Endodermal cell (in vitro differentiated cells): ENCODE measurements around the gene WASHC4. TPM values are rescaled to one million over a fixed set of nuclear protein-coding genes. Genes with fewer than 3 reads are reported as not detected.

ENCODE experiments used
- DNase-seq: peaks from one replicate; pipeline ENCODE4 v3.0.0-alpha.2; 2017
- H3K27ac ChIP-seq: 2 replicates; pipeline ENCODE4 v1.5.1; 2013; ENCODE audit warnings: mild to moderate bottlenecking, low read depth, low read length, moderate library complexity
- H3K27me3 ChIP-seq: 2 replicates; pipeline ENCODE4 v1.6.1; 2013; ENCODE audit warnings: mild to moderate bottlenecking, low read length, moderate library complexity; ENCODE audit not compliant: insufficient read depth, control insufficient read depth, poor library complexity, severe bottlenecking
- H3K36me3 ChIP-seq: 2 replicates; pipeline ENCODE4 v1.7.0; 2013; ENCODE audit warnings: mild to moderate bottlenecking, low read length, moderate library complexity; ENCODE audit not compliant: control insufficient read depth, insufficient read depth
- H3K4me1 ChIP-seq: one replicate; pipeline ENCODE4 v1.7.0; 2013; ENCODE audit warnings: low read length; ENCODE audit not compliant: control insufficient read depth, insufficient read depth
- H3K4me3 ChIP-seq: 2 replicates; pipeline ENCODE4 v1.5.1; 2013; ENCODE audit warnings: mild to moderate bottlenecking, low read length, moderate library complexity
- H3K9ac ChIP-seq: 2 replicates; pipeline ENCODE4 v1.6.1; 2013; ENCODE audit warnings: mild to moderate bottlenecking, low read length, moderate library complexity; ENCODE audit not compliant: poor library complexity, severe bottlenecking; ENCODE audit errors: extremely low read depth
- H3K9me3 ChIP-seq: 2 replicates; pipeline ENCODE4 v1.6.1; 2013; ENCODE audit warnings: mild to moderate bottlenecking, low read length, moderate library complexity; ENCODE audit not compliant: control insufficient read depth
- H3K27ac Mint-ChIP-seq: 2 replicates; pipeline ENCODE4 v1.8.0; 2020; ENCODE audit warnings: mixed read lengths
- H3K27me3 Mint-ChIP-seq: 2 replicates; pipeline ENCODE4 v1.8.0; 2021; ENCODE audit warnings: mild to moderate bottlenecking, mixed read lengths; ENCODE audit not compliant: insufficient read depth
- H3K36me3 Mint-ChIP-seq: 2 replicates; pipeline ENCODE4 v1.8.0; 2020; ENCODE audit warnings: low read depth, mixed read lengths
- H3K4me1 Mint-ChIP-seq: 2 replicates; pipeline ENCODE4 v1.8.0; 2020; ENCODE audit warnings: mixed read lengths
- H3K4me3 Mint-ChIP-seq: 2 replicates; pipeline ENCODE4 v1.8.0; 2020; ENCODE audit warnings: mild to moderate bottlenecking, moderate library complexity, mixed read lengths
- H3K9me3 Mint-ChIP-seq: 2 replicates; pipeline ENCODE4 v1.8.0; 2020; ENCODE audit warnings: mild to moderate bottlenecking, mixed read lengths
- WGBS, 2 experiments: methylation state at CpG; one replicate each; pipeline versions ENCODE4 v1.1.5 to v1.1.7; 2013; ENCODE audit warnings: missing lambda C conversion rate in 2 of 2, mixed read lengths in 1 of 2; ENCODE audit not compliant: insufficient coverage in 1 of 2, insufficient read length in 1 of 2; 5-methylcytosine and 5-hydroxymethylcytosine counted together
- total RNA-seq, 2 donors: library from RNA; stranded (reverse); fragmentation: NEBNext Ultra II Directional in 1 of 2; extraction: Animal tissue kit (Norgen Biotek cat#: 25700) in 1 of 2; gene quantifications; 2 replicates in 1 of 2; 3 replicates in 1 of 2; pipeline ENCODE4 v1.2.1, GENCODE V29; 2021
- TF ChIP-seq, protein P1 (sequence below): fragments of 200-600 bp; sonication (generic); conservative IDR thresholded peaks from 2 replicates; pipeline ENCODE4 v1.5.0; 2021; ENCODE audit warnings: antibody characterized with exemption, mild to moderate bottlenecking

The WASHC4 gene
- total RNA-seq, 2 donors from 2014 or later = 39.7 to 40.6 TPM

DNA sequence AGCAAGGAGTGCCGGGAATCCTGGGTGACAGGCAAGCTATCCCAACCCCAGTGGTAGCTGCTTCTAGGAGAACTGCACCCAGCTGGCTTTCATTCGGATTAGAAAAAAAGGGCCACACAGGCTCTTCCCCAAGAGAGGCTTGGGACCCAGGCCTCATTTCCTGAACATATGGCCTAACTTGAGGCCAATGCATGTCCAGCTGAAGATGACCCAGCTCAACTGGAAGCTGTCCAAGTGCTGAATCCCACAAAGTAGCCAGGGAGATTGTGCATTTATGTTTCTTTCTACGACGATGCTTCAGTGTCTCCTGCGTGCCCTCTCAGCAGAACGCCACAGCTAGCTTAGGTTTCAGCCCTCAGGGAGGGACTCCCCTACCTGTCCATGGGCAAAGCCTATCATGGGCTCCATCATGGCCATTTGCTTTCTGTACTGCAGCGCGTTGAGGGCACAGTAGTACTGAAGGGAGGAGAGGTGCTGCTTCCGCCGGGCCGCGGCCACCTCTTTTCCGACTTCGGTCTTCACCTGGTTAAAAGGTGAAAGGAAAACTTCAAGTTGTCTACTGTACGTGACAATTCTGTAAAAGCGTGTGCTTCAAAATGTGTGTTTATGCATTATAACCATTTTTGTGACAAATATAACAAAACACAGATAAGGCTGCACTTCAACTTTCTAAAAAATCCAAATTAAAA lies 99.3 kb downstream of the WASHC4 start:
- TF ChIP-seq, protein P1, sequence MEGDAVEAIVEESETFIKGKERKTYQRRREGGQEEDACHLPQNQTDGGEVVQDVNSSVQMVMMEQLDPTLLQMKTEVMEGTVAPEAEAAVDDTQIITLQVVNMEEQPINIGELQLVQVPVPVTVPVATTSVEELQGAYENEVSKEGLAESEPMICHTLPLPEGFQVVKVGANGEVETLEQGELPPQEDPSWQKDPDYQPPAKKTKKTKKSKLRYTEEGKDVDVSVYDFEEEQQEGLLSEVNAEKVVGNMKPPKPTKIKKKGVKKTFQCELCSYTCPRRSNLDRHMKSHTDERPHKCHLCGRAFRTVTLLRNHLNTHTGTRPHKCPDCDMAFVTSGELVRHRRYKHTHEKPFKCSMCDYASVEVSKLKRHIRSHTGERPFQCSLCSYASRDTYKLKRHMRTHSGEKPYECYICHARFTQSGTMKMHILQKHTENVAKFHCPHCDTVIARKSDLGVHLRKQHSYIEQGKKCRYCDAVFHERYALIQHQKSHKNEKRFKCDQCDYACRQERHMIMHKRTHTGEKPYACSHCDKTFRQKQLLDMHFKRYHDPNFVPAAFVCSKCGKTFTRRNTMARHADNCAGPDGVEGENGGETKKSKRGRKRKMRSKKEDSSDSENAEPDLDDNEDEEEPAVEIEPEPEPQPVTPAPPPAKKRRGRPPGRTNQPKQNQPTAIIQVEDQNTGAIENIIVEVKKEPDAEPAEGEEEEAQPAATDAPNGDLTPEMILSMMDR = no peak
- H3K36me3 ChIP-seq = peaks cover 47% of the 10 kb centered on the region
- no peaks in the 10 kb centered on the region for H3K9me3 Mint-ChIP-seq
- H3K27ac Mint-ChIP-seq = no peak overlapping the region
- no peaks in the 10 kb centered on the region for H3K4me1 Mint-ChIP-seq
- no peak overlapping the region for H3K4me3 Mint-ChIP-seq
- H3K36me3 Mint-ChIP-seq = peaks cover 54% of the 10 kb centered on the region
- WGBS, 2 experiments = 93 to 95% methylated on average over 6 to 16 of the region's 16 CpGs
- no peaks in the 10 kb centered on the region for H3K27me3 ChIP-seq
- no peaks in the 10 kb centered on the region for H3K9me3 ChIP-seq
- no peak for DNase-seq
- H3K27me3 Mint-ChIP-seq = no peaks in the 10 kb centered on the region
- no peaks in the 10 kb centered on the region for H3K4me1 ChIP-seq
- H3K4me3 ChIP-seq = no peak overlapping the region
- H3K9ac ChIP-seq = no peak overlapping the region
- no peak overlapping the region for H3K27ac ChIP-seq

DNA sequence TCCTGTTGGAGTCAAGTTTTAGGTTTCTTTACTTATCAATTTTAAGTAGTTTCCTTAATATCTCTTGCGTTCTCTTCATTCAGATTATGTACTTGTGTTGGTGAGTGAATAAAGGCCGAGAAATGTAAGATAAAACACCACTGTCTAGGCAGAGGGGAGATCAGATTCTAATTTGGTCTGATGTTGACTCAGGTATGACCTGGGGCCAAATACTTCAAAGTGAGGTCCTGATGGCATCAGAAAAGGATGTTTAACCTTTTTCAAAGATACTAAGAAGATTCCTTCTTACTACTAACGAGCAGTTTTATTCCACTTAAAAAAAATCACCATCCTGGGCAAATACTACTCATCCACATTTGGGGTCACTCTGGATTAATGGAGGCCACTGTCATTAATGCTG lies 101.6 kb downstream of the WASHC4 start:
- Mint-ChIP-seq H3K36me3 (peaks cover 51% of the 10 kb centered on the region), H3K9me3 (no peaks in the 10 kb centered on the region), H3K4me1 (peaks cover 7% of the 10 kb centered on the region), H3K4me3 (no peak overlapping the region), H3K27ac (no peak overlapping the region), H3K27me3 (no peaks in the 10 kb centered on the region)
- H3K27me3 ChIP-seq = no peaks in the 10 kb centered on the region
- no peak overlapping the region for H3K4me3 ChIP-seq
- H3K9ac ChIP-seq = no peak overlapping the region
- no peaks in the 10 kb centered on the region for H3K9me3 ChIP-seq
- no peak overlapping the region for H3K27ac ChIP-seq
- DNase-seq = no peak
- no peaks in the 10 kb centered on the region for H3K4me1 ChIP-seq
- WGBS, 2 experiments = 90 to 100% methylated on average over 3 of the region's 3 CpGs
- H3K36me3 ChIP-seq = peaks cover 38% of the 10 kb centered on the region
- TF ChIP-seq, protein P1 = no peak

DNA sequence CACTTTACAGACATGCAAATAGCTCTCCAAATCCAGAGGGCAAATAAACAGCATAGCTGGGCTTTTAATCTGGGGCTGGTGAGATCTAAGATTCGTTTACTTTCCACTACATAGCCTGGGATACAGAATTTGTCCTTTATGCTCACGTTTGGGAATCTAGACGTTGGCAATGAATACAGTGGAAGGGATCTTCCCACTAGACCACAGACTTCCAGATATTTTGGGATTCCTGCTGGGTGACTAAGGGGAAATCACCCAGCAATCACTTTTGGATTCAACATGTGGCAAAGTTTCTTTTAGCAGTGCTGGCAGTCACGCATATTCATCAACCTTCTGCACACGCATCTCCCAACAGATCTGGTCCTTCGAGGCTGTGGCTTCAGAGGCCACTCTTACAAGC lies 104.9 kb downstream of the WASHC4 start:
- TF ChIP-seq, protein P1 = no peak
- DNase-seq = no peak
- Histone ChIP-seq H3K27ac (no peak overlapping the region), H3K4me1 (peaks cover 4% of the 10 kb centered on the region), H3K4me3 (no peak overlapping the region), H3K27me3 (no peaks in the 10 kb centered on the region), H3K9ac (no peak overlapping the region), H3K9me3 (no peaks in the 10 kb centered on the region), H3K36me3 (peaks cover 38% of the 10 kb centered on the region)
- Mint-ChIP-seq H3K4me3 (no peak overlapping the region), H3K9me3 (no peaks in the 10 kb centered on the region), H3K27ac (no peak overlapping the region), H3K36me3 (peaks cover 60% of the 10 kb centered on the region), H3K4me1 (peaks cover 7% of the 10 kb centered on the region), H3K27me3 (no peaks in the 10 kb centered on the region)
- WGBS, 2 experiments = 89 to 96% methylated on average over 5 to 6 of the region's 6 CpGs
